SK-N-SH treated with all-trans-retinoic acid at 6 μM for 48 hours (cell line): ENCODE measurements around the gene PDHB.
A peak's percentile ranks its signal among the peaks of the same experiment; 100 is the strongest.

Experiments used
- ATAC-seq: fragments of 200-7000 bp; cut with Tn5 transposase; 3 replicates; pipeline ENCODE4 v1.9.1; 2020; ENCODE audit warnings: mild to moderate bottlenecking, moderate library complexity
- BACH2 ChIP-seq: fragments of 250-450 bp; sonication (Bioruptor Pico); IDR thresholded peaks from 2 replicates; pipeline ENCODE4 v1.9.0; 2021; ENCODE audit warnings: mild to moderate bottlenecking, borderline replicate concordance
- ESRRG ChIP-seq: fragments of 250-450 bp; sonication (Bioruptor Pico); IDR thresholded peaks from 2 replicates; pipeline ENCODE4 v1.6.1; 2021; ENCODE audit warnings: mild to moderate bottlenecking
- GLIS3 ChIP-seq: fragments of 250-450 bp; sonication (Bioruptor Pico); IDR thresholded peaks from 2 replicates; pipeline ENCODE4 v1.5.0; 2020; ENCODE audit warnings: mild to moderate bottlenecking, moderate library complexity
- ISL1 ChIP-seq: fragments of 250-450 bp; sonication (Bioruptor Pico); IDR thresholded peaks from 2 replicates; pipeline ENCODE4 v2.1.2; 2022; ENCODE audit warnings: mild to moderate bottlenecking, moderate library complexity
- OSR1 ChIP-seq: fragments of 250-450 bp; sonication (Bioruptor Pico); IDR thresholded peaks from 2 replicates; pipeline ENCODE4 v1.8.0; 2022; ENCODE audit warnings: moderate library complexity, mild to moderate bottlenecking, inconsistent platforms
- PPARA ChIP-seq: fragments of 250-450 bp; sonication (Bioruptor Pico); IDR thresholded peaks from 2 replicates; pipeline ENCODE4 v1.5.0; 2020; ENCODE audit warnings: mild to moderate bottlenecking, borderline replicate concordance
- RARB ChIP-seq: fragments of 250-450 bp; sonication (Bioruptor Pico); IDR thresholded peaks from 2 replicates; pipeline ENCODE4 v1.8.0; 2021; ENCODE audit warnings: mild to moderate bottlenecking, moderate library complexity
- SNAI2 ChIP-seq: fragments of 250-450 bp; sonication (Bioruptor Pico); IDR thresholded peaks from 2 replicates; pipeline ENCODE4 v1.5.0; 2020; ENCODE audit warnings: mild to moderate bottlenecking, moderate library complexity
- TCF4 ChIP-seq: fragments of 250-450 bp; sonication (Bioruptor Pico); IDR thresholded peaks from 2 replicates; pipeline ENCODE4 v1.8.0; 2021; ENCODE audit warnings: mild to moderate bottlenecking, moderate library complexity, borderline replicate concordance
- TOX ChIP-seq: fragments of 250-450 bp; sonication (Bioruptor Pico); IDR thresholded peaks from 2 replicates; pipeline ENCODE4 v1.8.0; 2021; ENCODE audit warnings: mild to moderate bottlenecking, moderate library complexity, borderline replicate concordance
- ZFP3 ChIP-seq: fragments of 250-450 bp; sonication (Bioruptor Pico); IDR thresholded peaks from 2 replicates; pipeline ENCODE4 v1.5.0; 2020; ENCODE audit warnings: mild to moderate bottlenecking, moderate library complexity
- ZFP30 ChIP-seq: fragments of 450-650 bp; formaldehyde crosslinking; IDR thresholded peaks from 2 replicates; pipeline ENCODE4 v1.5.0; 2022; ENCODE audit warnings: mild to moderate bottlenecking, moderate library complexity
- ZNF70 ChIP-seq: fragments of 450-650 bp; formaldehyde crosslinking; IDR thresholded peaks from 2 replicates; pipeline ENCODE4 v1.5.0; 2020; ENCODE audit warnings: mild to moderate bottlenecking, moderate library complexity
- ZNF8 ChIP-seq: fragments of 450-650 bp; formaldehyde crosslinking; IDR thresholded peaks from 2 replicates; pipeline ENCODE4 v1.5.0; 2020; ENCODE audit warnings: mild to moderate bottlenecking, moderate library complexity
- TF ChIP-seq, protein P1 (sequence below): fragments of 250-450 bp; sonication (Bioruptor Pico); IDR thresholded peaks from 2 replicates; pipeline ENCODE4 v1.5.0; 2020; ENCODE audit warnings: mild to moderate bottlenecking, moderate library complexity
- TF ChIP-seq, protein P2 (sequence below): fragments of 250-450 bp; sonication (Bioruptor Pico); IDR thresholded peaks from 2 replicates; pipeline ENCODE4 v1.5.1; 2020; ENCODE audit warnings: low read depth, mild to moderate bottlenecking, moderate library complexity
- TF ChIP-seq, protein P3 (sequence below): fragments of 250-450 bp; sonication (Bioruptor Pico); IDR thresholded peaks from 2 replicates; pipeline ENCODE4 v1.8.0; 2020; ENCODE audit warnings: mild to moderate bottlenecking, moderate library complexity, borderline replicate concordance
- TF ChIP-seq, protein P4 (sequence below): fragments of 250-450 bp; sonication (Bioruptor Pico); IDR thresholded peaks from 2 replicates; pipeline ENCODE4 v1.5.1; 2021; ENCODE audit warnings: mild to moderate bottlenecking, moderate library complexity

The PDHB gene

DNA sequence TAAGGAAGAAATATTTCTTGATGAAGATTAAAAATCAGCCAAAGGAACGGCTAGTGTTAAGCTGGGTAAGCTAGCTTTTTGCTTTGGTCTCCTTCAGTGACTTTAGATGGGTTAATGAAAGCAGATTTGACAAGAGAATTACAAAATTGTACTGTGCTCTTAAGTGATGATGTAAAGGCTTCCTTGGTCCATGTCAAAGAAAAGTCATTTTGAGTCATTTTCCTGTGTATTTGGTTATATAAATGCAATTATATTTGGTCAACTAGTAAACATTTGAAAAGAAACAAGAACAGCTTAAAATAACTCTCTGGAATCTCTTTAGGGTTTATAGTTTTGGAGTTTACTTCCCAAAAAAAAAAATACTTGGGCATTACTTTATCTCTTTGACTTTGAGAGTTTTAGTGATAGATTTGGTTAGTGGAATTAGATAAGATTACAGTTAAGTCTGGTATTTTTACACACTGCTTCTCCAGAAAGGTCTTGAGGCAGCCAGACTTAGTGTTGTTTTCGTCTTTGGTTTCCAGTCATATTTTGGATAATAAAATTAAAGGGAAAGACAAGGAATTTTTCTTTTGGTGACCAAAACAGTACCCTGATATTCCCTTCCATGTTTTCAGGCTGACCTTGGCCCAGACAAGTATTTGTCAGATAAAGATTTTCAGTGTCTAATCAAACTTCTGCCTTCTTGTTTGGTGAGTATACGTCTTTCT, 42.3 kb downstream of the PDHB start:
- ATAC-seq, result no peak
- TF ChIP-seq GLIS3 (no peak), ISL1 (CRISPR knock-in tag) (0 out of 2 replicates have a peak, but pooled peaks have one; percentile 25), ZFP30 (CRISPR knock-in tag) (no peak)
- TF ChIP-seq, protein P1, sequence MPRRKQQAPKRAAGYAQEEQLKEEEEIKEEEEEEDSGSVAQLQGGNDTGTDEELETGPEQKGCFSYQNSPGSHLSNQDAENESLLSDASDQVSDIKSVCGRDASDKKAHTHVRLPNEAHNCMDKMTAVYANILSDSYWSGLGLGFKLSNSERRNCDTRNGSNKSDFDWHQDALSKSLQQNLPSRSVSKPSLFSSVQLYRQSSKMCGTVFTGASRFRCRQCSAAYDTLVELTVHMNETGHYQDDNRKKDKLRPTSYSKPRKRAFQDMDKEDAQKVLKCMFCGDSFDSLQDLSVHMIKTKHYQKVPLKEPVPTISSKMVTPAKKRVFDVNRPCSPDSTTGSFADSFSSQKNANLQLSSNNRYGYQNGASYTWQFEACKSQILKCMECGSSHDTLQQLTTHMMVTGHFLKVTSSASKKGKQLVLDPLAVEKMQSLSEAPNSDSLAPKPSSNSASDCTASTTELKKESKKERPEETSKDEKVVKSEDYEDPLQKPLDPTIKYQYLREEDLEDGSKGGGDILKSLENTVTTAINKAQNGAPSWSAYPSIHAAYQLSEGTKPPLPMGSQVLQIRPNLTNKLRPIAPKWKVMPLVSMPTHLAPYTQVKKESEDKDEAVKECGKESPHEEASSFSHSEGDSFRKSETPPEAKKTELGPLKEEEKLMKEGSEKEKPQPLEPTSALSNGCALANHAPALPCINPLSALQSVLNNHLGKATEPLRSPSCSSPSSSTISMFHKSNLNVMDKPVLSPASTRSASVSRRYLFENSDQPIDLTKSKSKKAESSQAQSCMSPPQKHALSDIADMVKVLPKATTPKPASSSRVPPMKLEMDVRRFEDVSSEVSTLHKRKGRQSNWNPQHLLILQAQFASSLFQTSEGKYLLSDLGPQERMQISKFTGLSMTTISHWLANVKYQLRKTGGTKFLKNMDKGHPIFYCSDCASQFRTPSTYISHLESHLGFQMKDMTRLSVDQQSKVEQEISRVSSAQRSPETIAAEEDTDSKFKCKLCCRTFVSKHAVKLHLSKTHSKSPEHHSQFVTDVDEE, result no peak

DNA sequence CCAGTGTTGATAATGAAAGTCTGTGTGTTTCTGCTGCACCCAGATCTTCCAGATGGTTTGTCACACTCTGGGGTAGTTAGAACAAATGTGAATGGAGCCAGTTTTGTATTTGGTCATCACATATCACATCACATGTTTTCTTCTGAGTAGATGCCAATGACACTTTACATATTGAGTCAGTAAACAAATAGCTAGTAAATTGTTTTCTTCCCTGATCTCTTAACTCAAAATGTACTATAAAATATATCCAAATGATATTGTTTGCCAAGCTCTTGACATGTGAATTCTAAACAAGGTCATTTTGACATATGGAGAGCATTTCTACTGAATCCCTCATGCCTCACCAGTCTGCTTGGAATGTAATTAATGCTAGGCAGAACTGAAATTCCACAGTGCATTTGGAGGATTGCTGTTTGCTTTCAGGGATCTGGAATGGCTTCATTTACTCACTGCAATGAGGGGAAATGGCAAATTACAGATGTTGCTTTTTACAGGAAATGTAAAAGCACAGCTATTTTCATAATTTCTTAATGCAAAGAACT, 45.0 kb downstream of the PDHB start:
- TF ChIP-seq SNAI2 (peak; percentile 82), ZFP3 (CRISPR knock-in tag) (no peak), ISL1 (CRISPR knock-in tag) (peak; percentile 76), TCF4 (CRISPR knock-in tag) (no peak)
- peak; percentile 71 for ATAC-seq

DNA sequence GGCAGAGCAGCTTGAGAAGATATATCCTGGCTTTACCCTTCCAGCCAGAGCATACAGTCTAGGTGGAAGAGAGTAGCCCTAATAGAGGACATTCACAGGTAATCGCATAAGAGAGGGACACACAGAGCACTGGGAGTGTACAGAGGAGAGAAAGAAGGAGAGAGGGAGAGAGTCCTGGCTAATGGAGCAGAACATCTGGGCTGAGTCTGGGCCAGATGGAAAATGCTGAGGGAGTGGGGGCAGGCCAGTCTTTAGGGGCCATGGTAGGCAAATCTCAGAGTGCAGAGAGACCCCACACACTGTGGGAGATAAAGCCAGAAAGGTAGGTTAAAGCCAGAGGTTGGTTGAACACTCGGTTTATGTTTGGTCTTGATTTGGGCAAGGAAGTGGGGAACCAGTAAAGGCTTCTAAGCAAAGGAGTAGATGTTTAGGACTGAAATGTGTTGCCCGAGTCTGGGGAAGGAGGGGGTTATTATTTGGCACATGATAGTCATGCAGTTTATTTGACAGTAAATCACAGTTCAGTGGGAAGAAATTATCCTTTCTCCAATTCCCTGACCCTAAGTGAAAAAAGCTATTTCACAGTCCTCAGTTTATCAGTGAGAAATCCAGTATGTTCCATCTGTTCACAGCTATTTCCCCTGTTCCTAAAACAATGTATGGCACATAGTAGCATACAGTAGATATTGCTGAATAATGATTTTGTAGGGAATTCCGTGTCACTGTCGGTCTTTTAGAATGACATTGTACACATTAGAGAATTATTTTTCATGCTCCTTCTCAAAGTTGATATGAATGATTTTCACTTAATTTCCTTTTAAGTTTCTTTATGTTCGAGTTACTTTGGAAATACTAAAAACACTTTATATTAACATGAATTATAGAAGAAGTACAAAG, 45.7 kb downstream of the PDHB start:
- TF ChIP-seq, protein P2, sequence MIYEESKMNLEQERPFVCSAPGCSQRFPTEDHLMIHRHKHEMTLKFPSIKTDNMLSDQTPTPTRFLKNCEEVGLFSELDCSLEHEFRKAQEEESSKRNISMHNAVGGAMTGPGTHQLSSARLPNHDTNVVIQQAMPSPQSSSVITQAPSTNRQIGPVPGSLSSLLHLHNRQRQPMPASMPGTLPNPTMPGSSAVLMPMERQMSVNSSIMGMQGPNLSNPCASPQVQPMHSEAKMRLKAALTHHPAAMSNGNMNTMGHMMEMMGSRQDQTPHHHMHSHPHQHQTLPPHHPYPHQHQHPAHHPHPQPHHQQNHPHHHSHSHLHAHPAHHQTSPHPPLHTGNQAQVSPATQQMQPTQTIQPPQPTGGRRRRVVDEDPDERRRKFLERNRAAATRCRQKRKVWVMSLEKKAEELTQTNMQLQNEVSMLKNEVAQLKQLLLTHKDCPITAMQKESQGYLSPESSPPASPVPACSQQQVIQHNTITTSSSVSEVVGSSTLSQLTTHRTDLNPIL (CRISPR knock-in tag), result no peak
- no peak for TF ChIP-seq RARB
- no peak for TF ChIP-seq PPARA
- TF ChIP-seq SNAI2, result no peak
- TF ChIP-seq, protein P3, sequence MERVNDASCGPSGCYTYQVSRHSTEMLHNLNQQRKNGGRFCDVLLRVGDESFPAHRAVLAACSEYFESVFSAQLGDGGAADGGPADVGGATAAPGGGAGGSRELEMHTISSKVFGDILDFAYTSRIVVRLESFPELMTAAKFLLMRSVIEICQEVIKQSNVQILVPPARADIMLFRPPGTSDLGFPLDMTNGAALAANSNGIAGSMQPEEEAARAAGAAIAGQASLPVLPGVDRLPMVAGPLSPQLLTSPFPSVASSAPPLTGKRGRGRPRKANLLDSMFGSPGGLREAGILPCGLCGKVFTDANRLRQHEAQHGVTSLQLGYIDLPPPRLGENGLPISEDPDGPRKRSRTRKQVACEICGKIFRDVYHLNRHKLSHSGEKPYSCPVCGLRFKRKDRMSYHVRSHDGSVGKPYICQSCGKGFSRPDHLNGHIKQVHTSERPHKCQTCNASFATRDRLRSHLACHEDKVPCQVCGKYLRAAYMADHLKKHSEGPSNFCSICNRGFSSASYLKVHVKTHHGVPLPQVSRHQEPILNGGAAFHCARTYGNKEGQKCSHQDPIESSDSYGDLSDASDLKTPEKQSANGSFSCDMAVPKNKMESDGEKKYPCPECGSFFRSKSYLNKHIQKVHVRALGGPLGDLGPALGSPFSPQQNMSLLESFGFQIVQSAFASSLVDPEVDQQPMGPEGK (CRISPR knock-in tag), result no peak
- no peak for TF ChIP-seq OSR1 (CRISPR knock-in tag)
- TF ChIP-seq ZNF8 (CRISPR knock-in tag), result no peak
- no peak for TF ChIP-seq BACH2
- no peak for ATAC-seq

DNA sequence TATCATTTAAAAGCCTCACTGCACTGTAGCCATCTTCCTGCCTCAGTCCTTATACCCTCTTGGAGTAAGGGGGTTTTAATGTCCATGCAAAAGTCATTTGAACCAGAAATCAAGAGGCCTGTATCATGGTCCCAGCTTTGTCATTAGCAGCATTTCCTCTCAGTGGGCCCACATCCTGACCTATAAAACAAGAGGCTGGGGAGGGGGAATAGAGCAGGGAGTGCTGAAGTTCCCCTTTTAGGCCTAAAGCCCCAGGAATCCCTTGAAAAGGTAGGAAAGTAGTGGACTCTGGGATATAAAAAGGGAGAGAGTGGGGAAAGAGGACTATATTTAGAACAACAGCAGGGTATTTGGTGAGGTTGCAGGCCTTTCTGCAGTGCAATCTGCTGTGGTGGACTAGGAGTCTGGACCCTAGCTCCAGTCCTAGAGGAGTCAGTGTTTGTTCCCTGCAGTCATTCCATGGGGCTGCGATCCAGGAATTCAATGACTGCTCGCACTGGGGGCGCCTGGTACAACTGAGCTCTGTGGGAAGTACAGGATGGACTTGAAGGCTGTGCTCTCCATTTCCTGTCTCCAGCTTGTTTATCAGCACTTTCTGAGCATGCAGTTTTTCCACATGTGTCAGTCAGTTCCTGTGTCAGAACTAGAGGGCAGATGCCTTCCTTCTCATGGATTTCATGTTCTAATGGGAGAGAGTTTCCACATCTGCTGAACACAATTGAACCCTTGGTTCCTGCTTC, 46.8 kb downstream of the PDHB start:
- no peak for ATAC-seq
- TF ChIP-seq RARB (no peak), ESRRG (CRISPR knock-in tag) (no peak), TOX (CRISPR knock-in tag) (no peak), BACH2 (no peak), ISL1 (CRISPR knock-in tag) (no peak), ZNF8 (CRISPR knock-in tag) (no peak), ZFP3 (CRISPR knock-in tag) (no peak), ZNF70 (CRISPR knock-in tag) (no peak), ZFP30 (CRISPR knock-in tag) (no peak), PPARA (no peak)
- TF ChIP-seq, protein P4, sequence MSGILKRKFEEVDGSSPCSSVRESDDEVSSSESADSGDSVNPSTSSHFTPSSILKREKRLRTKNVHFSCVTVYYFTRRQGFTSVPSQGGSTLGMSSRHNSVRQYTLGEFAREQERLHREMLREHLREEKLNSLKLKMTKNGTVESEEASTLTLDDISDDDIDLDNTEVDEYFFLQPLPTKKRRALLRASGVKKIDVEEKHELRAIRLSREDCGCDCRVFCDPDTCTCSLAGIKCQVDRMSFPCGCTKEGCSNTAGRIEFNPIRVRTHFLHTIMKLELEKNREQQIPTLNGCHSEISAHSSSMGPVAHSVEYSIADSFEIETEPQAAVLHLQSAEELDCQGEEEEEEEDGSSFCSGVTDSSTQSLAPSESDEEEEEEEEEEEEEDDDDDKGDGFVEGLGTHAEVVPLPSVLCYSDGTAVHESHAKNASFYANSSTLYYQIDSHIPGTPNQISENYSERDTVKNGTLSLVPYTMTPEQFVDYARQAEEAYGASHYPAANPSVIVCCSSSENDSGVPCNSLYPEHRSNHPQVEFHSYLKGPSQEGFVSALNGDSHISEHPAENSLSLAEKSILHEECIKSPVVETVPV, result no peak
- TF ChIP-seq, protein P3 (CRISPR knock-in tag), result no peak
- TF ChIP-seq, protein P2 (CRISPR knock-in tag), result no peak
- TF ChIP-seq, protein P1, result no peak
